ENCODE measurements around the gene RBBP8NL. TPM values are rescaled to one million over a fixed set of nuclear protein-coding genes. Genes with fewer than 3 reads are reported as not detected.
A peak's percentile ranks its signal among the peaks of the same experiment; 100 is the strongest.

RBBP8NL gene
- total RNA-seq, 1 experiment from 2014 or later = 0.28 TPM

GRCh38 chr20:62475027-62475771 is 47.9 kb upstream of the RBBP8NL start:
- H4K20me1 ChIP-seq (ENCODE audit: control insufficient read depth, insufficient read depth, insufficient read length) = no peaks in the 10 kb centered on the region
- H2BK120ac ChIP-seq (ENCODE audit: low read depth, low read length, poor library complexity, severe bottlenecking) = no peak overlapping the region
- H3K79me1 ChIP-seq (ENCODE audit: insufficient read depth, low read depth, low read length, poor library complexity, severe bottlenecking) = no peaks in the 10 kb centered on the region
- no peak overlapping the region for H2BK20ac ChIP-seq (ENCODE audit: low read depth, low read length, poor library complexity, severe bottlenecking)
- H2BK5ac ChIP-seq (ENCODE audit: insufficient read length, low read length) = no peak overlapping the region
- no peak overlapping the region for H3T11ph ChIP-seq (ENCODE audit: low read length)
- no peak overlapping the region for H4K5ac ChIP-seq (ENCODE audit: insufficient read length, low read depth, low read length)
- Mint-ChIP-seq H3K9me3 (peaks cover 0 to 2% of the 10 kb centered on the region in 2 experiments; a peak in 1 of 5 replicates), H3K27me3 (ENCODE audit: low read depth) (peaks cover 82% of the 10 kb centered on the region), H3K4me1 (peaks cover 9 to 34% of the 10 kb centered on the region in 2 experiments), H3K4me3 (peak overlapping the region; percentile 35 to 68; a peak in 4 of 5 replicates), H3K36me3 (ENCODE audit: insufficient read depth in 1 of 3, low read depth in 3 of 3) (no peaks in the 10 kb centered on the region; a peak in 1 of 7 replicates), H3K27ac (no peak overlapping the region)
- no peak overlapping the region for H3K18ac ChIP-seq (ENCODE audit: insufficient read length, low read depth, low read length)
- H3K14ac ChIP-seq (ENCODE audit: insufficient read depth, low read length) = no peak overlapping the region
- no peak overlapping the region for H4K91ac ChIP-seq (ENCODE audit: insufficient read length, low read depth, low read length)
- no peaks in the 10 kb centered on the region for H3K9me3 ChIP-seq (ENCODE audit: control insufficient read depth, low read depth, low read length)
- no peaks in the 10 kb centered on the region for H3K79me2 ChIP-seq (ENCODE audit: insufficient read depth, low read length)
- no peak overlapping the region for H3K27ac ChIP-seq (ENCODE audit: insufficient read length, low read depth, low read length)
- WGBS (ENCODE audit: extremely low coverage, insufficient read length, low lambda C conversion rate) = no CpG with 5 or more reads among the region's 93 CpGs
- H2AFZ ChIP-seq (ENCODE audit: low read length) = no peak overlapping the region
- H3K9ac ChIP-seq (ENCODE audit: extremely low read depth, insufficient read length, low read length) = no peak overlapping the region
- peaks cover 48% of the 10 kb centered on the region for H3K27me3 ChIP-seq (ENCODE audit: insufficient read depth, low read length)
- H3K4me2 ChIP-seq (ENCODE audit: insufficient read depth, insufficient read length, low read length) = peak overlapping the region; percentile 25
- H2BK12ac ChIP-seq (ENCODE audit: insufficient read length, low read depth, low read length) = no peak overlapping the region
- H4K8ac ChIP-seq (replicated peaks; ENCODE audit: insufficient read length, low read depth, low read length) = no peak overlapping the region
- no peak overlapping the region for H3K56ac ChIP-seq (ENCODE audit: insufficient read length, low read depth, low read length)
- DNase-seq = no peak
- H3K23ac ChIP-seq (ENCODE audit: insufficient read length, low read depth, low read length) = no peak overlapping the region
- TF ChIP-seq CTCF (conservative IDR thresholded peaks at IDR 0.05) = no peak
- no peaks in the 10 kb centered on the region for H3K4me1 ChIP-seq (ENCODE audit: insufficient read depth, low read length)
- H2AK5ac ChIP-seq (ENCODE audit: insufficient read length, low read length) = no peak overlapping the region
- H3K4ac ChIP-seq (ENCODE audit: low read depth, low read length) = no peak overlapping the region
- no peak overlapping the region for H2BK15ac ChIP-seq (ENCODE audit: low read depth, low read length)
- peaks cover 16% of the 10 kb centered on the region for H3K23me2 ChIP-seq (ENCODE audit: insufficient read length, low read depth, low read length, poor library complexity, severe bottlenecking)

Measured in H9 (cell line).